HepG2 (cell line): ENCODE measurements around the gene LSM2. TPM values are rescaled to one million over a fixed set of nuclear protein-coding genes. Genes with fewer than 3 reads are reported as not detected.
A peak's percentile ranks its signal among the peaks of the same experiment; 100 is the strongest.

ENCODE experiments used
- ATAC-seq: fragments of 200-7000 bp; cut with Tn5 transposase; 3 replicates; pipeline ENCODE4 v1.9.1; 2020; ENCODE audit warnings: mild to moderate bottlenecking, moderate library complexity
- BruUV-seq: library from RNA; stranded (reverse); fragments of 400-500 nt; replicated peaks from 2 replicates; lab custom pipeline; 2021; lab: Mats Ljungman, UMichigan
- CTCF ChIA-PET: fragments of 300-600 bp; formaldehyde crosslinking; extraction: SDS; loops from one replicate; lab custom pipeline; 2021; ENCODE audit warnings: low total read pairs, inconsistent platforms, low intra/inter-chr PET ratio; lab: Yijun Ruan, JAX
- POLR2A ChIA-PET: fragments of 350-600 bp; sonication (Branson Sonifier 250); formaldehyde crosslinking; loops from one replicate; lab custom pipeline; 2020; ENCODE audit warnings: antibody characterized with exemption, inconsistent platforms; lab: Yijun Ruan, JAX
- DNase-seq: peaks from one replicate; pipeline ENCODE4 v3.0.0-alpha.2; 2015; ENCODE audit warnings: low spot score
- FAIRE-seq: peaks from 3 replicates; lab custom pipeline; 2011; peaks lifted over from hg19 to GRCh38; lab: Jason Lieb, UNC
- H2AFZ ChIP-seq: one replicate; pipeline ENCODE4 v1.6.1; 2011; ENCODE audit warnings: low read length, inconsistent platforms
- H3K27ac ChIP-seq: fragments of 300-600 bp; 3 replicates; pipeline ENCODE4 v1.8.0; 2011; ENCODE audit warnings: mixed run types, mild to moderate bottlenecking, mixed read lengths, low read length, inconsistent platforms; ENCODE audit not compliant: insufficient read depth; ENCODE audit errors: extremely low read length
- H3K27me3 ChIP-seq, 2 experiments: fragments of 200-600 bp in 1 of 2; 2 replicates in 1 of 2; 3 replicates in 1 of 2; pipeline versions ENCODE4 v1.6.0 to v1.8.0; 2011; ENCODE audit warnings: low read length in 2 of 2, mild to moderate bottlenecking in 2 of 2, moderate library complexity in 2 of 2, inconsistent platforms in 1 of 2; ENCODE audit not compliant: insufficient read depth in 2 of 2, control insufficient read depth in 1 of 2
- H3K36me3 ChIP-seq, 2 experiments: fragments of 200-600 bp in 1 of 2; replicated peaks in 1 of 2; 2 replicates in 1 of 2; 3 replicates in 1 of 2; pipeline versions ENCODE4 v1.5.1 to v1.8.0; 2011; ENCODE audit warnings: low read length in 2 of 2, inconsistent platforms in 1 of 2; ENCODE audit not compliant: insufficient read depth in 2 of 2, control insufficient read depth in 1 of 2
- H3K4me1 ChIP-seq: 2 replicates; pipeline ENCODE4 v1.5.1; 2012; ENCODE audit warnings: low read length, inconsistent platforms; ENCODE audit not compliant: insufficient read depth
- H3K4me2 ChIP-seq: 2 replicates; pipeline ENCODE4 v1.6.0; 2011; ENCODE audit warnings: low read depth, low read length, inconsistent platforms
- H3K4me3 ChIP-seq, 3 experiments: fragments of 200-600 bp in 1 of 3; sonication (generic), shearing (Covaris generic) in 1 of 3; replicated peaks in 1 of 3; 2 replicates each; pipeline ENCODE4 v1.5.1; 2011 to 2016; ENCODE audit warnings: low read length in 3 of 3, inconsistent platforms in 2 of 3, low read depth in 2 of 3, mild to moderate bottlenecking in 2 of 3, control low read depth in 1 of 3, mixed read lengths in 1 of 3; ENCODE audit not compliant: insufficient read depth in 1 of 3
- H3K79me2 ChIP-seq: one replicate; pipeline ENCODE4 v1.6.1; 2011; ENCODE audit warnings: low read length, inconsistent platforms; ENCODE audit not compliant: insufficient read depth
- H3K9ac ChIP-seq: 2 replicates; pipeline ENCODE4 v1.6.0; 2011; ENCODE audit warnings: mild to moderate bottlenecking, low read depth, low read length, inconsistent platforms; ENCODE audit not compliant: insufficient read depth
- H3K9me3 ChIP-seq: 2 replicates; pipeline ENCODE4 v1.5.1; 2012; ENCODE audit warnings: mild to moderate bottlenecking, low read length
- H4K20me1 ChIP-seq: 2 replicates; pipeline ENCODE4 v1.6.0; 2011; ENCODE audit warnings: inconsistent platforms, mild to moderate bottlenecking, low read length, moderate library complexity; ENCODE audit not compliant: insufficient read depth
- MEIS1 ChIP-seq: sonication (generic); formaldehyde crosslinking; IDR thresholded peaks from 2 replicates; pipeline ENCODE4 v1.9.0; 2021; ENCODE audit warnings: mild to moderate bottlenecking, missing genetic modification reagents, moderate library complexity, borderline replicate concordance
- RXRB ChIP-seq: IDR thresholded peaks from 2 replicates; pipeline ENCODE4 v1.6.1; 2016; ENCODE audit warnings: borderline replicate concordance, missing genetic modification reagents, missing compliant biosample characterization
- ZNF333 ChIP-seq: sonication (generic); formaldehyde crosslinking; IDR thresholded peaks from 2 replicates; pipeline ENCODE4 v1.4.0; 2020; ENCODE audit warnings: mild to moderate bottlenecking, missing genetic modification reagents, borderline replicate concordance
- ZNF33A ChIP-seq: sonication (generic); formaldehyde crosslinking; IDR thresholded peaks from 2 replicates; pipeline ENCODE4 v1.5.1; 2020; ENCODE audit warnings: missing genetic modification reagents, mild to moderate bottlenecking, moderate library complexity, borderline replicate concordance
- ZNF652 ChIP-seq: IDR thresholded peaks from 2 replicates; pipeline ENCODE4 v1.6.1; 2016; ENCODE audit warnings: low read depth, borderline replicate concordance
- ZNF75D ChIP-seq: sonication (generic); formaldehyde crosslinking; IDR thresholded peaks from 2 replicates; pipeline ENCODE4 v1.8.1; 2023; ENCODE audit warnings: missing genetic modification reagents, mild to moderate bottlenecking, borderline replicate concordance
- ZNF781 ChIP-seq: sonication (generic); formaldehyde crosslinking; IDR thresholded peaks from 2 replicates; pipeline ENCODE4 v1.5.1; 2020; ENCODE audit warnings: borderline replicate concordance, mild to moderate bottlenecking, missing genetic modification reagents; ENCODE audit errors: not compliant biosample characterization
- WGBS: methylation state at CpG from one replicate; pipeline ENCODE4 v1.1.6; 2017; ENCODE audit warnings: low lambda C conversion rate; 5-methylcytosine and 5-hydroxymethylcytosine counted together
- in situ Hi-C: cut with HindIII; loops from 2 replicates; pipeline ENCODE4 v1.10.0; 2017; ENCODE audit warnings: low pct_unique_long_range_greater_than_20kb; ENCODE audit not compliant: extremely low pct_ligation_motif_present
- intact Hi-C: fragments of 100-400 bp; cut with micrococcal nuclease; formaldehyde crosslinking; loops from one replicate; pipeline ENCODE4 v1.10.0; 2022; ENCODE audit not compliant: unreplicated experiment
- polyA plus RNA-seq, 8 experiments: library from polyadenylated mRNA; depleted of rRNA in 3 of 8; stranded (reverse) in 7 of 8; unstranded in 1 of 8; fragments of >200 nt; fragmentation: Illumina TruSeq in 4 of 8; extraction: Trizol in 4 of 8; gene quantifications; 2 replicates each; pipeline versions ENCODE4 v1.2.1 to v1.2.3, GENCODE V29; 2011 to 2016; ENCODE audit warnings: low read depth in 4 of 8, missing spikeins in 1 of 8, mixed read lengths in 1 of 8; ENCODE audit not compliant: insufficient read depth in 1 of 8
- total RNA-seq, 5 experiments: library from RNA; depleted of rRNA; stranded (reverse); fragments of >200 nt; fragmentation: Illumina TruSeq; extraction: Trizol; gene quantifications; 2 replicates each; pipeline ENCODE4 v1.2.3, GENCODE V29; 2016; ENCODE audit warnings: low read depth in 1 of 5
- TF ChIP-seq, protein P1 (sequence below): sonication (generic); formaldehyde crosslinking; conservative IDR thresholded peaks from 2 replicates; pipeline ENCODE4 v1.4.0; 2020; ENCODE audit warnings: mild to moderate bottlenecking, missing genetic modification reagents, moderate library complexity

The LSM2 gene
- total and polyA plus RNA-seq, 2 of the 13 experiments (the other 11 are each of a cell fraction or from before 2014, with no cell fraction given), result 69.4 to 90.5 TPM

DNA sequence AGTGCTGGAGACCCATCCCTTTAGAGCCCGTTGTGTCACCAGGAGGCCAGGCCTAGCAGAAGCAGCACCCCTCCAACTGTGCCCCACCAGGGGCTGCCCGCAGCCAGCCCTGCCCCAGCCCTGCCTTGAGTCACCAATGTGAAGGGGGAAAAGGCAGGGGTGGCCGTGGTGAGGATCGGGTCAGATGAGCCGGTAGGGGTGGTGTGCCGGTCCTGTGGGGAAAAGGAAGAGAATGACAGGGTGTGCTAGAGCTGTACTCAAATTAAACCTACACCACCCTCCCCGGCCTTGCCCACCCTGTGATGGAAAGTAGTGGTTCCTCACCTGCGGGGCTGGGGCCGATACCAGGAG lies 41.2 kb downstream of the LSM2 start:
- CTCF ChIA-PET, result no interaction called here
- peak overlapping the region; percentile 46 to 74 (median 56); a peak in 4 of 6 replicates for H3K4me3 ChIP-seq
- intact Hi-C loops (no loop called here), in situ Hi-C loops (loop anchor here (5.0 kb wide), 2 partner anchors 33 to 83 kb away; partner anchors contain the start of gene LY6G5C)
- WGBS, result 88% methylated on average over 9 of the region's 9 CpGs
- no peaks in the 10 kb centered on the region for H3K9me3 ChIP-seq
- ATAC-seq (no peak), DNase-seq (no peak), FAIRE-seq (no peak)
- H3K79me2 ChIP-seq, result no peaks in the 10 kb centered on the region
- H3K4me1 ChIP-seq, result peaks cover 57% of the 10 kb centered on the region
- H3K36me3 ChIP-seq, result peaks cover 0 to 1% of the 10 kb centered on the region in 2 experiments; a peak in 2 of 5 replicates
- no peak overlapping the region for H2AFZ ChIP-seq
- H3K4me2 ChIP-seq, result peak overlapping the region; percentile 90
- no TSS peak for BruUV-seq
- H3K9ac ChIP-seq, result peak overlapping the region; percentile 66
- POLR2A ChIA-PET, result interaction anchor here (0.9 to 2.3 kb wide), 23 partner anchors 10 to 156 kb away, joined by 3 to 172 read pairs (median 7); partner anchors contain the start of genes ABHD16A, APOM, BAG6 and CLIC1
- no peak overlapping the region for H3K27ac ChIP-seq
- no peaks in the 10 kb centered on the region for H4K20me1 ChIP-seq
- H3K27me3 ChIP-seq, result no peaks in the 10 kb centered on the region
- TF ChIP-seq ZNF33A (CRISPR knock-in tag) (no peak), MEIS1 (CRISPR knock-in tag) (no peak), ZNF333 (CRISPR knock-in tag) (0 out of 2 replicates have a peak, but pooled peaks have one; percentile 7), ZNF652 (CRISPR knock-in tag) (no peak), ZNF781 (CRISPR knock-in tag) (no peak), RXRB (CRISPR knock-in tag) (no peak), ZNF75D (CRISPR knock-in tag) (no peak)
- TF ChIP-seq, protein P1, sequence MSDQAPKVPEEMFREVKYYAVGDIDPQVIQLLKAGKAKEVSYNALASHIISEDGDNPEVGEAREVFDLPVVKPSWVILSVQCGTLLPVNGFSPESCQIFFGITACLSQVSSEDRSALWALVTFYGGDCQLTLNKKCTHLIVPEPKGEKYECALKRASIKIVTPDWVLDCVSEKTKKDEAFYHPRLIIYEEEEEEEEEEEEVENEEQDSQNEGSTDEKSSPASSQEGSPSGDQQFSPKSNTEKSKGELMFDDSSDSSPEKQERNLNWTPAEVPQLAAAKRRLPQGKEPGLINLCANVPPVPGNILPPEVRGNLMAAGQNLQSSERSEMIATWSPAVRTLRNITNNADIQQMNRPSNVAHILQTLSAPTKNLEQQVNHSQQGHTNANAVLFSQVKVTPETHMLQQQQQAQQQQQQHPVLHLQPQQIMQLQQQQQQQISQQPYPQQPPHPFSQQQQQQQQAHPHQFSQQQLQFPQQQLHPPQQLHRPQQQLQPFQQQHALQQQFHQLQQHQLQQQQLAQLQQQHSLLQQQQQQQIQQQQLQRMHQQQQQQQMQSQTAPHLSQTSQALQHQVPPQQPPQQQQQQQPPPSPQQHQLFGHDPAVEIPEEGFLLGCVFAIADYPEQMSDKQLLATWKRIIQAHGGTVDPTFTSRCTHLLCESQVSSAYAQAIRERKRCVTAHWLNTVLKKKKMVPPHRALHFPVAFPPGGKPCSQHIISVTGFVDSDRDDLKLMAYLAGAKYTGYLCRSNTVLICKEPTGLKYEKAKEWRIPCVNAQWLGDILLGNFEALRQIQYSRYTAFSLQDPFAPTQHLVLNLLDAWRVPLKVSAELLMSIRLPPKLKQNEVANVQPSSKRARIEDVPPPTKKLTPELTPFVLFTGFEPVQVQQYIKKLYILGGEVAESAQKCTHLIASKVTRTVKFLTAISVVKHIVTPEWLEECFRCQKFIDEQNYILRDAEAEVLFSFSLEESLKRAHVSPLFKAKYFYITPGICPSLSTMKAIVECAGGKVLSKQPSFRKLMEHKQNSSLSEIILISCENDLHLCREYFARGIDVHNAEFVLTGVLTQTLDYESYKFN (CRISPR knock-in tag), result 0 out of 2 replicates have a peak, but pooled peaks have one; percentile 0
